Liver (tissue), 9 donors: ENCODE results near the gene GAB2. TPM values are rescaled to one million over a fixed set of nuclear protein-coding genes. Genes with fewer than 3 reads are reported as not detected.

Source experiments
- DNase-seq: peaks from one replicate; pipeline ENCODE4 v3.0.0-alpha.2; 2017; ENCODE audit warnings: low spot score
- H3K27ac ChIP-seq, 2 donors: one replicate each; pipeline ENCODE4 v1.7.0; 2013; ENCODE audit warnings: inconsistent platforms in 2 of 2, low read length in 2 of 2, control low read depth in 1 of 2, low read depth in 1 of 2, mild to moderate bottlenecking in 1 of 2
- H3K27me3 ChIP-seq, 4 donors: one replicate each; pipeline versions ENCODE4 v1.6.1 to v1.7.0; 2013; ENCODE audit warnings: low read length in 3 of 4, inconsistent platforms in 1 of 4, mild to moderate bottlenecking in 1 of 4, moderate library complexity in 1 of 4; ENCODE audit not compliant: control insufficient read depth in 4 of 4, insufficient read depth in 4 of 4
- H3K36me3 ChIP-seq, 4 donors: one replicate each; pipeline versions ENCODE4 v1.6.1 to v1.7.0; 2013; ENCODE audit warnings: low read length in 3 of 4, mild to moderate bottlenecking in 3 of 4, low read depth in 1 of 4, moderate library complexity in 1 of 4; ENCODE audit not compliant: control insufficient read depth in 4 of 4, insufficient read depth in 3 of 4
- H3K4me1 ChIP-seq, 4 donors: one replicate each; pipeline versions ENCODE4 v1.6.1 to v1.7.0; 2013; ENCODE audit warnings: low read length in 3 of 4, mild to moderate bottlenecking in 3 of 4, moderate library complexity in 1 of 4; ENCODE audit not compliant: control insufficient read depth in 4 of 4, insufficient read depth in 4 of 4
- H3K4me3 ChIP-seq, 3 donors: one replicate each; pipeline versions ENCODE4 v1.6.1 to v1.7.0; 2013; ENCODE audit warnings: low read length in 3 of 3, control low read depth in 1 of 3, low read depth in 1 of 3, mild to moderate bottlenecking in 1 of 3
- H3K9ac ChIP-seq, 2 donors: one replicate each; pipeline ENCODE4 v1.7.0; 2013; ENCODE audit warnings: low read length in 2 of 2, mild to moderate bottlenecking in 2 of 2, moderate library complexity in 2 of 2, control low read depth in 1 of 2, low read depth in 1 of 2
- H3K9me3 ChIP-seq, 4 donors: one replicate each; pipeline versions ENCODE4 v1.6.1 to v1.7.0; 2013; ENCODE audit warnings: low read length in 3 of 4; ENCODE audit not compliant: control insufficient read depth in 4 of 4
- ATF3 ChIP-seq: IDR thresholded peaks from 2 replicates; pipeline ENCODE4 v1.6.1; 2016; ENCODE audit warnings: antibody characterized with exemption
- CTCF ChIP-seq: fragments of 150-350 bp; IDR thresholded peaks from 2 replicates; pipeline ENCODE4 v1.5.1; 2017; ENCODE audit warnings: improper control_type of control experiment, low read depth, low read length; ENCODE audit not compliant: missing input control
- EGR1 ChIP-seq, 2 donors: IDR thresholded peaks; 2 replicates each; pipeline ENCODE4 v1.6.1; 2016 to 2018; ENCODE audit warnings: antibody characterized with exemption in 2 of 2, low read depth in 2 of 2
- FOXA1 ChIP-seq: IDR thresholded peaks from 2 replicates; pipeline ENCODE4 v1.6.1; 2016; ENCODE audit warnings: antibody characterized with exemption
- GABPA ChIP-seq, 2 donors: IDR thresholded peaks in 1 of 2; conservative IDR thresholded peaks in 1 of 2; 2 replicates each; pipeline ENCODE4 v1.6.1; 2016; ENCODE audit warnings: antibody characterized with exemption in 2 of 2, mild to moderate bottlenecking in 1 of 2, moderate library complexity in 1 of 2
- HNF4A ChIP-seq, 2 donors: conservative IDR thresholded peaks; 2 replicates each; pipeline ENCODE4 v1.6.1; 2016; ENCODE audit warnings: antibody characterized with exemption in 2 of 2, mild to moderate bottlenecking in 2 of 2
- HNF4G ChIP-seq: IDR thresholded peaks from 2 replicates; pipeline ENCODE4 v1.6.1; 2016; ENCODE audit warnings: antibody characterized with exemption
- JUND ChIP-seq, 2 donors: IDR thresholded peaks; 2 replicates each; pipeline ENCODE4 v1.6.1; 2016; ENCODE audit warnings: antibody characterized with exemption in 2 of 2
- MAX ChIP-seq: IDR thresholded peaks from 2 replicates; pipeline ENCODE4 v1.6.1; 2016; ENCODE audit warnings: antibody characterized with exemption
- RAD21 ChIP-seq, 2 donors: IDR thresholded peaks; 2 replicates each; pipeline ENCODE4 v1.6.1; 2016; ENCODE audit warnings: antibody characterized with exemption in 2 of 2, mild to moderate bottlenecking in 2 of 2
- REST ChIP-seq: IDR thresholded peaks from 2 replicates; pipeline ENCODE4 v1.6.1; 2016; ENCODE audit warnings: antibody characterized with exemption, mild to moderate bottlenecking
- RXRA ChIP-seq, 2 donors: IDR thresholded peaks; 2 replicates each; pipeline ENCODE4 v1.6.1; 2017 to 2018; ENCODE audit warnings: antibody characterized with exemption in 2 of 2, mild to moderate bottlenecking in 1 of 2
- SP1 ChIP-seq: IDR thresholded peaks from 2 replicates; pipeline ENCODE4 v1.6.1; 2018; ENCODE audit warnings: antibody characterized with exemption, mild to moderate bottlenecking
- TAF1 ChIP-seq: conservative IDR thresholded peaks from 2 replicates; pipeline ENCODE4 v1.6.1; 2016; ENCODE audit warnings: antibody characterized with exemption, mild to moderate bottlenecking
- ZBTB33 ChIP-seq: IDR thresholded peaks from 2 replicates; pipeline ENCODE4 v1.6.1; 2016; ENCODE audit warnings: antibody characterized with exemption
- WGBS: extraction: QIAGEN DNeasy Blood & Tissue Kit; methylation state at CpG from one replicate; pipeline ENCODE4 v1.1.7; 2013; 5-methylcytosine and 5-hydroxymethylcytosine counted together
- polyA plus RNA-seq, 2 donors: library from polyadenylated mRNA; stranded (reverse) in 1 of 2; unstranded in 1 of 2; fragments of 200-250 nt in 1 of 2; fragments of >200 nt in 1 of 2; fragmentation: Nextera tagmentation in 1 of 2; extraction: Ambion mirVana in 1 of 2; gene quantifications; one replicate each; pipeline versions ENCODE4 v1.2.1 to v1.2.3, GENCODE V29; 2013 to 2015
- total RNA-seq, 2 donors: library from RNA; depleted of rRNA; stranded (reverse); fragments of >200 nt; gene quantifications; one replicate each; pipeline ENCODE4 v1.2.3, GENCODE V29; 2014
- donor health status: healthy.
- donor health status: healthy.
- donor health status: healthy.
- donor health status: healthy.
- donor health status: healthy.

GAB2 gene
- total and polyA plus RNA-seq, 4 donors, result 1.3 to 3.6 (median 2.5) TPM

- Histone ChIP-seq H3K4me3 (no peak overlapping the region), H3K36me3 (peaks cover 3 to 36% (median 11%) of the 10 kb centered on the region in 4 donors), H3K4me1 (no peaks in the 10 kb centered on the region), H3K27ac (no peak overlapping the region), H3K9ac (no peak overlapping the region), H3K27me3 (no peaks in the 10 kb centered on the region), H3K9me3 (no peaks in the 10 kb centered on the region)
- 92% methylated on average over 9 of the region's 9 CpGs for WGBS
- DNase-seq, result no peak
- TF ChIP-seq ZBTB33, result no peak
- TF ChIP-seq TAF1, result no peak
- no peak for TF ChIP-seq REST
- no peak for TF ChIP-seq HNF4G
- no peak for TF ChIP-seq EGR1 (IDR thresholded peaks at IDR 0.05; ENCODE audit: low read depth in 2 of 2)
- no peak for TF ChIP-seq CTCF
- no peak for TF ChIP-seq FOXA1
- TF ChIP-seq JUND (IDR thresholded peaks at IDR 0.05), result no peak
- TF ChIP-seq SP1, result no peak
- no peak for TF ChIP-seq RAD21 (IDR thresholded peaks at IDR 0.05)
- no peak for TF ChIP-seq GABPA (IDR thresholded peaks at IDR 0.05 in 1 of 2, conservative IDR thresholded peaks at IDR 0.05 in 1 of 2)
Observed at GRCh38 chr11:78201096-78201818, 216.4 kb downstream of the GAB2 start.

- H3K4me1 ChIP-seq, result no peaks in the 10 kb centered on the region
- H3K27me3 ChIP-seq, result no peaks in the 10 kb centered on the region
- H3K9ac ChIP-seq, result no peak overlapping the region
- WGBS, result 96% methylated on average over 13 of the region's 13 CpGs
- H3K27ac ChIP-seq, result no peak overlapping the region
- peaks cover 5 to 30% (median 11%) of the 10 kb centered on the region in 4 donors for H3K36me3 ChIP-seq
- no peak overlapping the region for H3K4me3 ChIP-seq
- no peak for DNase-seq
- H3K9me3 ChIP-seq, result no peaks in the 10 kb centered on the region
- no peak for TF ChIP-seq CTCF
- TF ChIP-seq ATF3, result no peak
- no peak for TF ChIP-seq SP1
- no peak for TF ChIP-seq FOXA1
- TF ChIP-seq HNF4G, result no peak
- no peak for TF ChIP-seq RXRA (IDR thresholded peaks at IDR 0.05)
- no peak for TF ChIP-seq HNF4A (conservative IDR thresholded peaks at IDR 0.05)
- TF ChIP-seq ZBTB33, result no peak
- TF ChIP-seq GABPA (IDR thresholded peaks at IDR 0.05 in 1 of 2, conservative IDR thresholded peaks at IDR 0.05 in 1 of 2), result no peak
- TF ChIP-seq MAX, result no peak
Observed at GRCh38 chr11:78200553-78200952, 217.1 kb downstream of the GAB2 start.
